ENCODE data around the gene XCR1.
"Not testable (repeated sequence)": the region's sequence is repeated elsewhere in the genome, so short reads cannot be mapped to it uniquely, and the experiment has no call there.

XCR1 gene

GRCh38 chr3:46038916-46039315, 11.6 kb upstream of the XCR1 start:
- DNase-seq, result no peak

- not testable (repeated sequence) for DNase-seq
Observed at GRCh38 chr3:46038071-46038470, 10.8 kb upstream of the XCR1 start.

GRCh38 chr3:46036191-46036590, 8.9 kb upstream of the XCR1 start:
- no peak for DNase-seq

- DNase-seq, result no peak
Observed at GRCh38 chr3:46031747-46032146, 4.5 kb upstream of the XCR1 start.

- no peak for DNase-seq
Observed at GRCh38 chr3:46031269-46031668, 4.0 kb upstream of the XCR1 start.

GRCh38 chr3:46030626-46031025, 3.3 kb upstream of the XCR1 start:
- no peak for DNase-seq

GRCh38 chr3:46029953-46030543, 2.8 kb upstream of the XCR1 start:
- DNase-seq, result no peak

GRCh38 chr3:46027736-46028397, 584 bp upstream of the XCR1 start:
- DNase-seq, result no peak

GRCh38 chr3:46025139-46025538, 2.1 kb downstream of the XCR1 start:
- no peak for DNase-seq

- no peak for DNase-seq
Observed at GRCh38 chr3:46024131-46024530, 3.2 kb downstream of the XCR1 start.

- no peak for DNase-seq
Observed at GRCh38 chr3:46022909-46023785, 4.1 kb downstream of the XCR1 start.

GRCh38 chr3:46021516-46021915, 5.8 kb downstream of the XCR1 start:
- no peak for DNase-seq

GRCh38 chr3:46020766-46021510, 6.3 kb downstream of the XCR1 start:
- no peak for DNase-seq

GRCh38 chr3:46019707-46020106, 7.6 kb downstream of the XCR1 start:
- no peak for DNase-seq

GRCh38 chr3:46017720-46018119, 9.6 kb downstream of the XCR1 start:
- DNase-seq, result no peak

GRCh38 chr3:46013316-46014094, 13.8 kb downstream of the XCR1 start:
- no peak for DNase-seq

- no peak for DNase-seq
Observed at GRCh38 chr3:46012246-46012645, 15.0 kb downstream of the XCR1 start.

GRCh38 chr3:46010519-46011113, 16.7 kb downstream of the XCR1 start:
- no peak for DNase-seq

GRCh38 chr3:46008058-46008457, 19.2 kb downstream of the XCR1 start:
- DNase-seq, result no peak

- no peak for DNase-seq
Observed at GRCh38 chr3:46007280-46007679, 20.0 kb downstream of the XCR1 start.

GRCh38 chr3:46006238-46007032, 20.8 kb downstream of the XCR1 start:
- DNase-seq, result no peak
